HPDE6-E6E7 (cell line): ENCODE measurements around the gene PRIMPOL.

Experiments used
- DNase-seq: peaks from one replicate; pipeline ENCODE4 v3.0.0; 2011; ENCODE audit warnings: missing footprints; ENCODE audit errors: extremely low spot score

Gene PRIMPOL

GRCh38 chr4:184668096-184668495 is 18.6 kb downstream of the PRIMPOL start:
- no peak for DNase-seq

DNA sequence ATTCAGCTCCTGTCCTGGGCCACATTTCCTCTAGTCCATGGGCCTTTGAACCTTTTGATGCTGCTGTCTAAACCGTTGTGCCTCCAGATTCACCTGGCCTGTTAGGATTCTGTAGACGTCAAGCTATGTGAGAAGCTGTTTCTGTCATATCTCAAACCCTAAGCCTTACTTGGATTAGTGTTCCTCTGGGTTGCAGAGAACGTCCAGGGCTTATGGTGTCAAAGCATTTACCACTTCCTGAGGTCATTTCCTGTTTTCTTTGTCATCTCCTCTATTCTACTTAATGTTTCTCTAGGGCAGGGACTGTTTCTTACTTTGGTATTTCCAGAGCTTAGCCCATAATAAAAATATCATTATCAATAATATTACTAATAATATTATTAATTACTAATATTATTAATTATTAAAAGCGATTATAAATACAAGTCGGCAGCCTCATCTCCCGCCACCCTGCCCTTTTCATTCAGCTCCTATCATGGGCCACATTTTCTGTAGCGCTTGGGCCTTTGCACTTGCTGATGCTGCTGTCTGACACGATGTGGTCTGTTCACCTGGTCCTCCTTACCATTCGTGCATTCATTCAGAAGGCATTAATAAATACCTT is 19.1 kb downstream of the PRIMPOL start:
- no peak for DNase-seq

DNA sequence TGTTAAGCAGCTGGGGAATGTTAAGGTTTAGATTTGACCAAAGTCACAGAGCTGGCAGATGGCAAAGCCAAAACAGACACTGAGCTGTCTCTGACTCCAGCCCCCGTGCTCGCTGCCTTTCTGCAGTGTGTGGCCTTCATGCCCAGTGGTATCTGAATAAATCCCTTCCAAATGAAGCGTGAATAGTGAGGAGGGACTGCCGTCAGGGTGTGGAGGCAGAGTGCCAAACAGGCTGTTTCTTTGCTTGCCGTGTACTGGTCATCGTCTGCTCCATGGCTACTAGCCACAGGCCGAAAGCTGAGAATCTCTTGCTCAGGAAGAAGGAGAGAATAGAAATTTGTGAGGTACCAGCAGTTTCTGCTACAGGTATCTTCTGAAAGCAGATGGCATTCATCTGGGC is 19.7 kb downstream of the PRIMPOL start:
- no peak for DNase-seq

DNA sequence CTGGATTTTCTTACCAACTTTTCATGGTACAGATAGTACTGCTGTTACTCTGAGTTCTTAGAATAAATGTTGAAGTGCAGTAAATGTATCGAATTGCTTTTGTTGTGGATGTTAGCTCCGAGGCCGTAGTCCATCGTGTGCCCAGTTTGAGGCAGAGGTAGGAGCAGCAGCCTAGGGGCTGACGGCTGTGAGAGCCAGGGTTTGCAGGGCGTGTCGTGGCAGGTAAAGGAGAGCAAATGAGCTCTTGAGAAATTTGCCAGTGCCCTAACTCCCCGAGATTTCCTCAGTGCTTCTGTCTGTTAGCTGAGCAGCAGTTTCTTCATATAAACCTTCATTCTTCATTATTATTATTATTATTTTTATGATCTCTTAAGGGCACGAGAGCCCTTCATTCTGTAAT is 21.6 kb downstream of the PRIMPOL start:
- no peak for DNase-seq

GRCh38 chr4:184672741-184673140 is 23.2 kb downstream of the PRIMPOL start:
- no peak for DNase-seq

DNA sequence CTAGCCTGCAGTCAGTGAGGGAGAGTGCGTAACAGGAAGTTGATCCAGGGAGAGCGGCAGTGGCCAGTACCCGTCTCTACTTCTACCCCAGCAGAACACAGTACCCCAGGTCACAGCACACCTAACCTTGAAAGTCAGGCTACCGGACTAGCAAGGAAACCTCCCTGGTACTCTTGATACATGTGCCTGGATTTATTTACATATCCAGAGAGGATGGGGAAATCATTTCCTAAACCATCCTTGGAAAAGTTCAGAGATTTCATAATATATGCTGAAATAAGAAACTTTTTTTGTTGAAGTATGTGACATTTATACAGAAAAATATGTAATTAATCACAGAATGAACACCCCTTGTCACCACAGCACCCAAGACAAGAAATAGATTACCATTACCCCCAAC is 24.5 kb downstream of the PRIMPOL start:
- DNase-seq = no peak

DNA sequence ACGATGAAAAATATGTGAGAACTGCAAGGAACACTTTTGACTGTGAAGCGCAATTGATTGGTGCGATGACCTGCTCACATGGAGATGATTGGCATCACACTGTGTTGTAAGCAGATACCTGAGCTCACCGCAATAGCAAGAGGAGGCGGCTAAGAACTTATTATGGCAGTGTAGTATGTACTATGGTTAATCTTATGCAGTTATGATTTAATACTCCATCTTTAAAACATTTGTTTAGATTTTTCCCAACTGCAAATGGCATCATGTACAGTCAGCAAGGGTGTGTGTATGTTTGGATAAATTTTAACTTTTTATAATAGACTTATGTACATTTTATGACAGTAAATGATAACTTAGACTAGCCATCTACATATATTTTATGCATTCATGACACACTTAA is 25.5 kb downstream of the PRIMPOL start:
- DNase-seq = no peak

GRCh38 chr4:184675821-184676492 is 26.4 kb downstream of the PRIMPOL start:
- DNase-seq = no peak

DNA sequence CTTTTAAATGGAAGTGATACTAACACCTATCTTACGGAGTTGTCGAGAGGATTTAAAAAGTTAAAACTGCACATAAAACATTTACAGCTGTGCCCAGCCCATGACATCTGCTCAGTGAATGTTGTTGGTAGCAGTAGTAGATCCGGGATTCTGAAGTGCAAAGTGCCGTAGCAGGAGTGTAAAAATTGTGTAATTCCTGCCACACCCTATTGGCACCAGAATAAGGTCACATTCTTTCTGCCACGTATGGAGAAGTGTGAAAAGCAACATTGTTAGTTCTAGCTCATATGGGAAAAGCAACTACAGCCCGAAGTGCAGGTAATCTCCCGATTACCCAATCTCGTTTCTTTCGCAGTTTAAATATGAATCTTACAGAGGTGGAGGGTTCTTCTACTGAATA is 31.2 kb downstream of the PRIMPOL start:
- no peak for DNase-seq

GRCh38 chr4:184681916-184682315 is 32.4 kb downstream of the PRIMPOL start:
- DNase-seq = no peak

DNA sequence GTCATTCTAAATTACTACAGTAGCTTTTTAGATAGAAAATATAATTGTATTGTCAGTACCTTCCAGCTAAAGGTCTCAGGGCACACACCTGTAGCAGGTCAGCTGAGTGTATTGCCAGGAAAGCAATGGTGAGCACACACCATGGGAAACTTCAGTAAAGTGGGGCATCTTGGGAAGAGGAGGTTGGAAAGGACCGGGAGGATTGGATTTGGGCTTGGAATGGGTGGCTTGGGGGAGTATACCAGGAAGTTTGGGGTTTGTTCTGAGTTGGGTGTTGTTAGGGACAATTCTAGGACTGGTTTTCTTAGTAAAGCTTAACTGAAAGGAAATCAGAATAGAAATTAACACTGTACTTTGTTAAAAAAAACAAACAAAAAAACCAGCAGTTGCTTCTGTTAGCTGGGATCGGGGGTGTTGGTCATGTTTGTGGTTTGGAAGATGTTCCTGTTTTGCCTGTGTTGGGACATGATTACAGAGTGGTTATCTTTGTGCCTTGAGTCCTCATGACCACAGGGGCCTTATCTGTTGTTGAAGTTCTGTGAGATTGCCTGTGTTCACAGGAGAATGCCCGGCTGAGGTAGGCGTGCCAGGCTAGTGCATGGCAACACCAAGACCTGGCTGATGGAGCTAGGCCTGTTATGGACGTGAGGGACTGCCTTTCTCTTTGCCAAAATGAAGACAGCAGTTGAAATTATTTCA is 35.1 kb downstream of the PRIMPOL start:
- DNase-seq = no peak

DNA sequence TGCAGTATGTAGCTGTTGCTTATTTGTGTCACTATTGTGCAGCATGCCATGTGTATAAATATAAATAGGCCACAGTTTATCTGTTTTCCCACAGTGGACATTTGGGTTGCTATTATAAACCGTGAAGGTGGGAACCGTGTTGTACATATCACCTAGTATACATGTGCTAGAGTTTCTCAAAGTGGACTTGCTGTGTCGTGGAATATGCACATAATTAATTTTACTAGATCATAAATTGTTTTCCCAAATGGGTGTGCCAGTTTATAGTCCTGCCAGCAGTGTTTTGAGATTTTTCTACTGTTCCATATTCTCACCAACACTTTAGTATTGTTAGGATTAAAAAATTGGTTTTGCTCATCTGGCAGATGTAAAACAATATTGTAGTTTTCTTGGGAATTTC is 38.5 kb downstream of the PRIMPOL start:
- no peak for DNase-seq

DNA sequence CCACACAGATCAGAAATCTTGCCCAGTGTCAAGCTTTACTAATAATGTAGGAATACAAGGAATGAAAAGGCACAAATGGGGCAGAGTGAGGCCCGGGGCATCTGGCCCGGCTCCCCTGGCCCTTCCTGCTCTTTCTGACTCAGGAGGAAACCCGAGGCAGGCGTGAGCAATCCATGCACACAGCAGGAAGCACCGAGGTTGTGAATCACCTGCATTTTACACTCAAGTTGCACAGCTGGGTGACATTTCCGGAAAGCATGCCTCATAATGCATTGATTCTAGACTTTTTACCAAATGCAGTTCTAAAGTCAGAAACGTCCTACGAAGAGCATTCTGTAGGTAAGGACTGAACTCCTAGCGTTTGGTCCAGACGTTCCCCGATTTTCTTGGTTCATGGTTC is 38.9 kb downstream of the PRIMPOL start:
- peak; percentile 96 for DNase-seq

DNA sequence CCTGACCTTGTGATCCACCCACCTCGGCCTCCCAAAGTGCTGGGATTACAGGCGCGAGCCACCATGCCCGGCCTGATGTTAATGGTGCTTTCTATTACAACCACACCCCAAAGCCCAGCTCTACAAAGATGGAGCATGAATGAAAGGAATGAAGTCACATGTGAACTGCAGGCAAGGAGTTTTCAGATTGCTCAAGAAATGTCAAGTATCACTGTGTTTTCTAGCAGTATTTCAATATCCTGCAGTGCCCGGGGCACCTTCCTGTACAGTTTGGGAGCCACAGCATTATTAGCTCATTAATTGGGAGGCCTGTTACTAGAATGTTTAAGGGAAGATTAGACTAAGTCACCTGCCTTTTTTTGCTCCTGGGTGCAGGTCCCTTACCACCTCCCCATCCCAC is 40.1 kb downstream of the PRIMPOL start:
- DNase-seq = no peak

DNA sequence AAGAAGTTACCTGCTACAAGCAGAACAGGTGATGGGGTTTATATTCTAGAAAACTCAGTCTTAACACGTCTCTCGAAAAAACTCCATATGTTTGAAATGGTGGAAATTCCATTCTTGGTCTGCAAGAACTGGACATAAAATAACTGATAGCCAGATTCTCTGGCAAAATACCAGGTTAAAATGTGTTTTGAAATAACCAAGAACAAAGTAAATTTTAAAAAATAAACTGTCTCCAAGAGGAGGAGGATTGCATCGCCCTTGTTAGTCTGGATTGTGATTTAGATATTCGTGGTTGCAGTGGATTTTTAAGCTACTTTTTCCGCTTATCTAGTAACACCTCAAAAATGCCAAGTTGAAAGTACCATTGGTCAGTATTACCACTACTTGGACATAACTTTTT is 43.5 kb downstream of the PRIMPOL start:
- no peak for DNase-seq

GRCh38 chr4:184694412-184694956 is 44.9 kb downstream of the PRIMPOL start:
- no peak for DNase-seq

DNA sequence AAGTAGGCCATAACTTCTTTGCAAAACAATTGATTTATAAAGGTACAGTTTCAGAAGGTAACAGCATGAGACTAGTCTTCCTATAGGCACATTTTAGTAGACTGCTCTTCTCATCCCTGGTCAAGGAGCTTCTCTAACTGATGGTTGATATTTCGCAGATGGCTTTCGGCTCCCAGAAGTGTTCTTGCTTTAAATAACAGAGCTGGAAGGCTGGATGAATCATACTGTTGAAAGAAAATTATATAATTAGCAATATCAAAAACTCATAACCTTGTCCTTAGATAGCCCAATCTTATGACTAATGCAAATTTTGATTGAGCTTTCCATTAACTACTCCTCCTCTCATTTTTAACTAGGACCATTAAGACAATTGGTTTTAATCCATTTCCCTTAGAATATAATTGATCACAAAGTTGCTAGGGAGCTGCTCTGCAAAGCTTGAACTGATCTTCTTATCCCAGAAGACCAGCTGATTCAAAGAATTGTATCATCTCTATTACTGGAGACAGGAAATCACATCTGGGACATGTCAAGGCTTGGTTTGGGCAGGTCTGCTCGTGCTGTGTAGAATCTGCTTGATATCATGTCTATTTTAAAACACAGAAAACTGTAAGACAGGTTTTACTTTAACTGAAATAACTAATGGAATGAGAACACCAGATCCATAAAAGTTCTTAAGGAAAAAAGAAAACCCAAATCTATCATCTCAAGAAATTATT is 45.8 kb downstream of the PRIMPOL start:
- DNase-seq = peak; percentile 57

DNA sequence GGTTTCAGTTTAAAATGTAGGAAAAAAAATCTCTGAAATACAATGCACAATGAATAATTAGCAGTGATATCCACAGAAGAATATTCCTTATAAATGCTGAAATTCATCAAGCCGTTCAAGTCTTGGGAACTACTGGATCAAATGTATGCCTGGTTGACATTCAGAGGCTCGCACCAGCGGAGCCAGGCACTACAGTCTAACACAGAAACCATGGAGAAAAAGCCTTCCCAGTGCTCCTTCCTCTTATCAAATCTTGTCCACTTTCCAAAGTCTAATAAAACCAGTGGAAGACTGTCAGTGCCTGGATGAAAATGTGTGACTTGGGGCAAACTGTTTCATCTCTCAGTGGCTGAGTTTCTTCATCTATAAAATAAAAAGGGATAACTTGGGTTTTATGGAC is 48.4 kb downstream of the PRIMPOL start:
- no peak for DNase-seq

DNA sequence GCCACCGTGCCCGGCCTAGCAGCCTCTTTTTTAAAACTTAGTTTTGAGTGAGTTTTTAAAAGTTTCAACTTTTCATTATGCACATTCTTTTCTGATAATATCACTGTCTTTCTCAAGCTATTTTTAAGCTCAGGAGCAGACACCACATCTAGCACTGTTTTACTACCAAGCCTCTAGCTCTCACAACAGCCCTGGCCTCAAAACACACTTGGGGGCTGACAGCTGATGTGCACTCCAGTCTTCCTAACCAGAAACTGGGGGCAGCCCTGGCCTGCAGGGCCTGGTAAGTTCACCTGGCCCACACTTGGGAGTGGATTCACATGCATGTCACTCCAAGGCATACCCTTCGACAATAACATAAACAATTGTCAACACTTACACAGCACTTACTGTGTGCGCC is 50.4 kb downstream of the PRIMPOL start:
- DNase-seq = no peak

- DNase-seq = no peak
Observed at GRCh38 chr4:184702114-184702513, 52.6 kb downstream of the PRIMPOL start.

DNA sequence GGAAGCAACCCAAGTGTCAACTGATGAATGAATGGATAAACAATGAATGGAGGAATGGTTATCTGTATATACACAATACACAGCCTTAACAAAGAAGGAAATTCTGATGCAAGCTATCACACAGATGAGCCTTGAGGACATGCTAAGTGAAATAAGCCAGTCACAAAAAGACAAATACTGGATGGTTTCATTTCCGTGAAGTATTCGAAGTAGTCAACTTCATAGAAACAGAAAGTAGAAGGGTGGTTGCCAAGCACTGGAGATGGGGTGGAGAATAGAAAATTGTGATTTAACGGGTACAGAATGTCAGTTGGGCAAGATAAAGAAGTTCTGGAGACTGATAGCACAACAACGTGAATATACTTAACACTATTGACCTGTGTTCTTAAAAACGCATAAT is 56.2 kb downstream of the PRIMPOL start:
- DNase-seq = no peak

GRCh38 chr4:184706453-184706852 is 56.9 kb downstream of the PRIMPOL start:
- no peak for DNase-seq
